GM12892 (cell line): ENCODE measurements around the gene DPYSL4.

Experiments
- DNase-seq: peaks from one replicate; pipeline ENCODE4 v3.0.0; 2011; ENCODE audit not compliant: insufficient read length
- FAIRE-seq: peaks from 2 replicates; lab custom pipeline; 2011; peaks lifted over from hg19 to GRCh38; lab: Jason Lieb, UNC
- POLR2A ChIP-seq: IDR thresholded peaks from 2 replicates; pipeline ENCODE4 v1.6.1; 2011; ENCODE audit warnings: low read depth, low read length, control low read depth
- POLR2AphosphoS5 ChIP-seq: IDR thresholded peaks from 2 replicates; pipeline ENCODE4 v1.6.1; 2011; ENCODE audit warnings: low read depth, low read length, control low read depth
- TAF1 ChIP-seq: IDR thresholded peaks from 2 replicates; pipeline ENCODE4 v1.6.1; 2011; ENCODE audit warnings: low read depth, mild to moderate bottlenecking, control low read depth, low read length, borderline replicate concordance

DPYSL4 gene

DNA sequence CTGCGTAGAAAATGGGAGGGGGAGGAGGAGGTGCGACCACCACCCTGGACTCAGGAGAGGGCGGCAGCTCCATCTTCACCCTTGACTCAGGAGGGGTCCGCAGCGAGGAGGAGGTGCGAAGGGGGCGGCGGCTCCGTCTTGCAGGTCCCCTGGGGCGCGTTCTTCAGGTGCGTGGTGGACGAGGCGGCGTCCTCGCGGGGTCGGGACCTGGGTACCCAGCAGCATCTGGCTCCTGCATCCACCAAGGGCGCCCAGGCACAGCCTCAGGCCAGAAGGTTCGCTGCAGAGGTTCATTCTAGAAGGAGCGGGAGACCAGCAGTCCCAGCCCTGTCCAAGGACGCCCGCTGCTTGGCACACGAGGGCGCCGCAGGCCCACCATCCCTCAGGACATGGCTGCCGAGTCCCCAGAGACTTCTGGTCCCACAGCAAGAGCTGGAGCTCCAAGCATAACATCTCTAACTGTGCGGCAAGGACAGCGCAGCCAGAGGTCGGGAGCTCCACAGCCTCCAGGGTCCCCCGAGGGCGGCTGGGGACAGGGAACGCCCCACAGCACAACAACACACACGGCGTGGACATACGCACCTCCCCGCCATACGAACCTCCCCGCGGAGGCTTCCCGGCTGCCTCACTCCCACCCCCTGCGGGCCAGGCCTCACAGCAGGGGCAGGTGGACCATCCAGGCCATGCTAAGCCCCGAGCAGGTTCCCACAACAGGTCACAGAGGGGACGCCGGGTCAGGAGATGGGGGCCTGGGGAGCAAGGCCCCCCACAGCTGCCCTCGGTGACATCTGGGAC lies 16.8 kb upstream of the DPYSL4 start:
- no peak for TF ChIP-seq TAF1
- no peak for TF ChIP-seq POLR2A
- TF ChIP-seq POLR2AphosphoS5 = no peak
- DNase-seq (no peak), FAIRE-seq (no peak)

DNA sequence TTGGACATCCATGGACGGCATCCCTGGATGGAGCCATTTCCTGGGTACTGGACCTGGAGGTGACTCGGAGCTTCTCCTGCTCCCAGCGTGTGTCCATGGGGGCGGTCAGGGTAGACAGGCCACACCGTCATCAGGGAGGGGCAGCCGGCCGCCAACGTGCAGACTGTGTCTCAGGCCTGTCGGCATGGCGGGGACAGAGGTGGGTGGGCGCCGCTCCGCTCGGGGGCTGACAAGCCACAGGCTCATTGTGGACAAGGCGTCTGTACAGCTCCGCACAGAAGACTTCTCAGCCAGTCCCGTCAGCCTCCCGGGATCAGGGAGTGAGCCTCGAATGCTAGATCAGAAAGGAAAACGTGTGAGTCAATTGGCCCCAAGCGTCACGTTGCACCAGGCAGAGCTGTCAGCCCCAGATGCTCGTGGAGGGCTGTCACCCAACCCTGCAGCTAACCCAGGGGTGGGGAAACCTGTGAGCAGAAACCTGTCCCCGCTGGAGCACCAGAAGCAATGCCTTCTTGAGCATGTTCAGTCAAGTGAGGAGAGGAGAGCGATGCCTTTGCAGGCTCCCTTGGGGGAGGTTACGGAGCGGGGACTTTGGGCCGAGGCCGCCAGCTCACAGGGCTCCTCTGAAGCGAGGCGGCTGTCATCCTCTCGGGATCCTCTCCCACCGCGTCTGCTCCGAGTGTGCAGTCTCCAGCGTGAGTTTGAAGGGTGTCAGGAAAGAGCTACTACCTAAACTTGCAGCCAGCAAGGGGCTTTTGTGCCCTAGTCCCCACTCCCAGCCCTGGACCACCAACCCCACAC lies 16.0 kb upstream of the DPYSL4 start:
- TF ChIP-seq TAF1 = no peak
- FAIRE-seq = no peak

DNA sequence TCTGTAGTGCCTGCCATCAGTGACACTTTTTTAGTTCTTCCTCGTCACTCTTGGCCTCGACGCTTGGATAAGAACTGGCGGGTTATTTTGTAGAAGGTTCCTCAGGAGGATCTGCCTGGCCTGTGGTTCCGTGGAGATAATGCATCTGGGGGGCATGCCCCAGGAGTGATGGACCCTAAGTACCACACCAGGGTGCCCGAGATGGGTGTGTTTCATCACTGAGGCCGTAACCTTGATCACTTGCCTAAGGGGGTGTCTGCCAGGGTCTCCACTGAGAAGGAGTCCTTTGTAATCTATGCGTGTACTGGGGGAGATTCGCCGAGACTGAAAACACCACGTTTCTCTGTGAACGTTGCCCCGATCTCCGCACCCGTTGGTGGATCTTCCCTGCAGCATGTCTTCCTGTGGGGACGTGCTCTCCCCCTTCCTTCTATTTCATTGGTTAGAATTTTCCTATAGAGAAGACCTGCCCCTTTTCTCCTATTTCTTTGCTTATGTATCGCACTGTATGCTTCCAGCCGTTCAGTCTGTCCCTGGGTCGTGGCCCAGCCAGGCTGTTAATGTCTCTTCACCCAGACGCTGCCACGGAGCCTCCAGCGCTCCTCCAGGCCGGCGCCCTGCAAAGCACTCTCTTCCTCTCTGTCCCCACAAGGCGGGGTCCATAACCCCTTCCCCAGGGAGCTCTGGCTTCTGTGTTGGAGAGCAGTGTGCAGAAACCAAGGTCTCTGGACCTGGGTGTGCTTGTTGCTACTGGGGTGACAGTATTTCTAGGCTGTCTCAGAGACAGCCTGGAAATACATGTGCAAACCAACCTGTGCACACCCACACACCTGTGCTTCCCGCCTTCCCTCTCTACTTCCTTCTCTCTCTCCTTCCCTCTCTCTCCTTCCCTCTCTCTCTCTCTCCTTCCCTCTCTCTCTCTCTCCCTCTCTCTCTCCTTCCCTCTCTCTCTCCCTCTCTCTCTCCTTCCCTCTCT lies 14.4 kb upstream of the DPYSL4 start:
- no peak for DNase-seq
- no peak for FAIRE-seq
- TF ChIP-seq POLR2AphosphoS5 (no peak), POLR2A (no peak), TAF1 (no peak)

More for the DNA sequence above, 16.0 kb upstream of the DPYSL4 start:
- no peak for DNase-seq

DNA sequence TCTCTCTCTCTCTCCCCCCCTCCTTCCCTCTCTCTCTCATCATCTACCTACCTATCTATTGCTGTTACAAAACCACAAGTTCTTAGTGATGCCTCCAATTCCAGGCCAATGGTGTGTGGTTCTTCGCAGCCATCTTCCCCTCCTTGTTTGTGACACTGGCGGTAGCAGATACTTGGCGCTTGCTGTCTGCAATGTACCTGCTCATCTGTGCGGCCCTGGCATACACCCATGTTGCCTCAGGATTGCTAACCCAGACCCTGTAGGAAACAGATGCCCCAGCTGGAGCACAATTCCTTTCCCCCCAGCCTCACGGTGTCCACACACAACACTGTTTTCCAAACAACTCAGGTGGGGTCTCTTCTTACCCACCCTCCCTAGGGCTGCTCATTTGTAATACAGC lies 13.6 kb upstream of the DPYSL4 start:
- FAIRE-seq (no peak), DNase-seq (no peak)
- TF ChIP-seq POLR2A = no peak
- no peak for TF ChIP-seq POLR2AphosphoS5
- no peak for TF ChIP-seq TAF1

DNA sequence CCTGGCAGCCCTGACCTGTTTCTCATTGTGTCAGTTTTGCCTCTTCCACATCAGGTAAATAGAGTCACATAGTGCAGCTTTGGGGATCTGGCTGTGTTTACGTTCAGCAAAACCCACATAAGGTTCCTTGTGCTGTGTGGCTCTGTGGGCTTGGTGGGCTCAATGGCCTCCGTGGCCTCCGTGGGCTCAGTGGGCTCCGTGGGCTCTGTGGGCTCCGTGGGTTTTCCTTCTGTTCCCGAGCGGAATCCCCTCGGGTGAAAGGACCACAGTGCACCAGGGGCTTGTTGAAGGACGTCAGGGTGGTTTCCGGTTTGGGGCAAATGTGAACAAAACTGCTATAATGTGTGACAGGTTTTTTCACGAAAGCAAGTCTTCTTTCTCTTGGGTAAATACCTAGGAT lies 12.5 kb upstream of the DPYSL4 start:
- no peak for TF ChIP-seq TAF1
- TF ChIP-seq POLR2AphosphoS5 = no peak
- TF ChIP-seq POLR2A = no peak
- FAIRE-seq (no peak), DNase-seq (no peak)

DNA sequence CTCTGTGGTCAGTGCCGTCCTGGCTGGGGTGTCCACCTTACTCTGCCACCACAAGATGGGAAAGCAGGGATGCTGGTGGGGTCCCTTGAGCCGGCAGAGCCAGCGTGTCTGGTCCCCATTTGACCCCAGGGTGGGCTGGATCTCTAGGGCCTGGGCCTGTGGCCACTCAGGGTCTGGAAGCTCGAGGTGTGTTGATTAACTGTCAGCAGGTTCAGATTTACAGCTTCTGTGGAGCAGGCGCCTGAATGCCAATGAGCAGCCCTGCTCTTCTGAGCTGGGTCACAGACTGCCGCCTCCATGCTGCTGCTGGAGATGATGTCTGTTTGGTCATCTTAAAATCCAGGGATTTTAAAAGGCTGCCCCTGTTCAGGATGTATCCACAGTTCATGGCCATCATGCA lies 11.3 kb upstream of the DPYSL4 start:
- FAIRE-seq (no peak), DNase-seq (no peak)
- no peak for TF ChIP-seq TAF1
- TF ChIP-seq POLR2A = no peak
- TF ChIP-seq POLR2AphosphoS5 = no peak

DNA sequence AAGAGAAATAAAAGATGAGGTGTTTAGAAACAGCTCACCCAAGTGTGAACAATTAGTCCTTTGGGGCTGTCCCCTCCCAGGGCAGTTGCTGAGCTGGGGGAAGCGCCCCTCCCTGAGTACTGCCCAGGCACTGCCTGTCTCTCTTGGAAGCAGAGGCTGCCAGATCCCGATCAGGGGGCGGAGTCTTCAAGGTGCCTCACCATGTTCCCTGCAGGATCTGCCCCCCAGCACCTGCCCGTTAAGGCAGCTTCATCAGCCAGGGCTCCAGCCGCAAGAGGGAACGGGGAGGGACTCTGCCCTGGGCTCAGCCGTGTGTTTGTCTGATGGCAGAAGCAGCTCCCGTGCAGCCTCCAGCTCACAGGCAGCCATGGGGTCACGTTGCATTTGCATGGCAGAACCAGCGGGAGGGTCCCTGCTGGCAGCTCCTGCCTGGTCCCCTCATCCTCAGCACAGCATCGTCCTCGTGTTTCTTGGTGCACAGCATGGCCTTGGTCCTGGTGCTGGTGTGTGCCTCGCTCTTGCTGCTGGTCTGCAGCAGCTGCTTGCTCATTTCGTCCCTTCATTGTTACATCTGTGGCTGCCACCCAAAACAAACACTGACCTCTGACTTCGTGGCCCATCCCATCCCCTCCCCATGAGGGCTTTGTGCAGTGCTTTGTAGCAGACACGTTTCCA lies 10.7 kb upstream of the DPYSL4 start:
- DNase-seq (no peak), FAIRE-seq (no peak)
- TF ChIP-seq TAF1 = no peak
- TF ChIP-seq POLR2A = no peak
- no peak for TF ChIP-seq POLR2AphosphoS5

DNA sequence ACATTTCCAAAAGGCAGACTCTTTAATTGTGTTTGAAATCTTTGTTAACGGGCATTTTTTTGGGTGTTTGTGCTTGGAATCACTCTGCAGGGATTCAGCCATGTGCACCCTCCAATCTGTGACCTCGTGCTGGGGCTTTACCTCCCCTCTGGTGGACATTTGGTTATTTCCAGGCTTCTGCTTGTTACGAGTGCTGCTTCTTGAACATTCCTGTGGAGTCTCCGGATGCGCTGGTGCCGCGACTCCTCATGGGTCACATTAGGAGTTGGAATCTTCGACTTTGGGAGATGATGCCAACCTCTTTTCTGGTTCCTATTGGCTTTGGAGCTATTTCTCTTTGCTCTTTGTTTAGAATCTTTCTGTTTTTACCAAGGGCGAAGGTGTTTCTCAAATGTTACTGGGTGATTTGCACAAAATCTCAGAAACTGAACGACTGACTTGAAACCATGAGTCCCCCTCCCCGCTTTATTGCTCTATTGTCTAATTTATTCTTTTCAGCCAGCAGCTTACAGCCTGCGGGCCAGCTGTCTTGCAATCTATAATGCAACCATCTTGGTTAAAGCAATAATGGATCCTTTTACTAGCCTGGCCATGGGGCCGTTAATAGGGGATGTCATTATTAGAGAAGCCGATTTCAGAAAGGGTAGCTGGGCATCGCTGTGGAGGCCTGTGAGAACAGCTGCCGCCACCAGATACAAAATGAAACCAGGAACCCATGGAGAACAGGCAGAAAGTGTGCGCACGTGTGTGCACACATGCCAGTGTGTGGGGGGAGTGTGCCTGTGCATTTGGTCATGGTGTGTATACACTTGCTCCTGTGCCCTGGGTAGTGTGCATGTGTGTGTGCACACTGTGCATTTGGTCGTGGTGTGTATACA lies 9.9 kb upstream of the DPYSL4 start:
- no peak for TF ChIP-seq TAF1
- TF ChIP-seq POLR2AphosphoS5 = no peak
- TF ChIP-seq POLR2A = no peak
- DNase-seq (no peak), FAIRE-seq (no peak)

DNA sequence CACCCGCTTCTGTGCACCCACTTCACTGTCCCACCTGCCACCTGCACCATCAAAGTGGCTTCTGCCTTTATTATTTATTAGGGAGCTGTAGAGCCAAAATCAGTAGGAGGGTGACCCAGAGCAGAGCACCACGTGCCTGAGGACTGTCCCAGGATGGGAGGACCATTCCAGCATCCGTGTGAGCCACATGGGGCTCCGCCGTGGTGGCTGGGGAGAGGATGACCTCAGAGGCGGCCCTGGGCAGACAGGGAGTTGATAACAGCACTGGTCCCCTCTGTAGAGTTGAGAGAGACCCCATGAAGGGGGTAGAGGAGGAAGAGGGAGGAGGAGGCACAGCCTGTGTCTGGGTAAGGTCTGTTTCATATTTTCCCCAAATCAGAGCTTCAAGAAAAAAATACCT lies 8.7 kb upstream of the DPYSL4 start:
- no peak for DNase-seq
- FAIRE-seq = no peak
- TF ChIP-seq TAF1 (no peak), POLR2A (no peak), POLR2AphosphoS5 (no peak)
